ENCODE data around the gene NFIC. TPM values are rescaled to one million over a fixed set of nuclear protein-coding genes. Genes with fewer than 3 reads are reported as not detected.
A peak's percentile ranks its signal among the peaks of the same experiment; 100 is the strongest.

The NFIC gene
- total RNA-seq, 1 donor from 2014 or later: 17.8 TPM

DNA sequence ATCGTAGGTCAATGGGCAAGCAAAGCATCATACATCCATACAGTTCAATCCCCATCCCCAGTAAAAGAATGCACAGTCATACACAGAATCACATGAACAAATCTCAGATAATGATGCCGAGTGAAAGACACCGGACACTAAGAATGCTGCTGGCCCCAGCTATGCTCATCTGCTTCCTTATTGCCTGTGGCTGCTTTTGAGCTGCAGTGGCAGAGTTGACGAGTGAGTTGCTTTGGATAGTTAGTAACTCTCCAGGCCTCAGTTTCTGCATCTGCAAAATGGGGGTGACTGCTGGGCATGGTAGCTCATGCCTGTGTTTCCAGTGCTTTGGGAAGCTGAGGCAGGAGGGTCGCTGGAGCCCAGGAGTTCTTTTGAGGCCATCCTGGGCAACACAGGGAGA lies 12.9 kb upstream of the NFIC start:
- no peak for DNase-seq (ENCODE audit: extremely low spot score, unreplicated experiment)
- Mint-ChIP-seq H3K4me3 (no peak overlapping the region), H3K27me3 (peaks cover 58% of the 10 kb centered on the region), H3K9me3 (no peaks in the 10 kb centered on the region), H3K36me3 (no peaks in the 10 kb centered on the region), H3K27ac (no peak overlapping the region), H3K4me1 (ENCODE audit: unreplicated experiment) (no peaks in the 10 kb centered on the region)
- TF ChIP-seq, protein P1, sequence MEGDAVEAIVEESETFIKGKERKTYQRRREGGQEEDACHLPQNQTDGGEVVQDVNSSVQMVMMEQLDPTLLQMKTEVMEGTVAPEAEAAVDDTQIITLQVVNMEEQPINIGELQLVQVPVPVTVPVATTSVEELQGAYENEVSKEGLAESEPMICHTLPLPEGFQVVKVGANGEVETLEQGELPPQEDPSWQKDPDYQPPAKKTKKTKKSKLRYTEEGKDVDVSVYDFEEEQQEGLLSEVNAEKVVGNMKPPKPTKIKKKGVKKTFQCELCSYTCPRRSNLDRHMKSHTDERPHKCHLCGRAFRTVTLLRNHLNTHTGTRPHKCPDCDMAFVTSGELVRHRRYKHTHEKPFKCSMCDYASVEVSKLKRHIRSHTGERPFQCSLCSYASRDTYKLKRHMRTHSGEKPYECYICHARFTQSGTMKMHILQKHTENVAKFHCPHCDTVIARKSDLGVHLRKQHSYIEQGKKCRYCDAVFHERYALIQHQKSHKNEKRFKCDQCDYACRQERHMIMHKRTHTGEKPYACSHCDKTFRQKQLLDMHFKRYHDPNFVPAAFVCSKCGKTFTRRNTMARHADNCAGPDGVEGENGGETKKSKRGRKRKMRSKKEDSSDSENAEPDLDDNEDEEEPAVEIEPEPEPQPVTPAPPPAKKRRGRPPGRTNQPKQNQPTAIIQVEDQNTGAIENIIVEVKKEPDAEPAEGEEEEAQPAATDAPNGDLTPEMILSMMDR (conservative IDR thresholded peaks at IDR 0.05): no peak

DNA sequence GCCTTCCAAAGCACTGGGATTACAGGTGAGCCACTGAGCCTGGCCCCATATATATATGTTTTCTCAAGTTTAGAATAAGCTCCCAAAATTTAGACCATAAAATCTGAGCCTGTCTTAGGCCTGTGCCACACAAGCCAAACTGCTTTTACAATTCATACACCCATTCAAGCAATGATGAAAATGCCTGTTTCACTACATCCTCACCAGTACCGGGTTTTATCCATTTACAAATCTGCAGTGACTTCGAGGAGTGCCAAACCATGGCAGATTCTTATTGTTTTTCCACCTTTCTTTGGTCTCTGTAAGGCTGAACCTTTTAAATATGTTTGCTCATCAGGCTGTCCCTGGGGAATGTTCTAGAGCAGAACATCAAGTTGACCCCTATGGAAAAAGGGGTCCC lies 9.6 kb upstream of the NFIC start:
- H3K4me3 Mint-ChIP-seq: peak overlapping the region; percentile 68
- H3K27me3 Mint-ChIP-seq: peaks cover 61% of the 10 kb centered on the region
- no peaks in the 10 kb centered on the region for H3K9me3 Mint-ChIP-seq
- DNase-seq (ENCODE audit: extremely low spot score, unreplicated experiment): no peak
- H3K4me1 Mint-ChIP-seq (ENCODE audit: unreplicated experiment): peaks cover 3% of the 10 kb centered on the region
- H3K36me3 Mint-ChIP-seq: no peaks in the 10 kb centered on the region
- H3K27ac Mint-ChIP-seq: no peak overlapping the region
- TF ChIP-seq, protein P1 (conservative IDR thresholded peaks at IDR 0.05): no peak

DNA sequence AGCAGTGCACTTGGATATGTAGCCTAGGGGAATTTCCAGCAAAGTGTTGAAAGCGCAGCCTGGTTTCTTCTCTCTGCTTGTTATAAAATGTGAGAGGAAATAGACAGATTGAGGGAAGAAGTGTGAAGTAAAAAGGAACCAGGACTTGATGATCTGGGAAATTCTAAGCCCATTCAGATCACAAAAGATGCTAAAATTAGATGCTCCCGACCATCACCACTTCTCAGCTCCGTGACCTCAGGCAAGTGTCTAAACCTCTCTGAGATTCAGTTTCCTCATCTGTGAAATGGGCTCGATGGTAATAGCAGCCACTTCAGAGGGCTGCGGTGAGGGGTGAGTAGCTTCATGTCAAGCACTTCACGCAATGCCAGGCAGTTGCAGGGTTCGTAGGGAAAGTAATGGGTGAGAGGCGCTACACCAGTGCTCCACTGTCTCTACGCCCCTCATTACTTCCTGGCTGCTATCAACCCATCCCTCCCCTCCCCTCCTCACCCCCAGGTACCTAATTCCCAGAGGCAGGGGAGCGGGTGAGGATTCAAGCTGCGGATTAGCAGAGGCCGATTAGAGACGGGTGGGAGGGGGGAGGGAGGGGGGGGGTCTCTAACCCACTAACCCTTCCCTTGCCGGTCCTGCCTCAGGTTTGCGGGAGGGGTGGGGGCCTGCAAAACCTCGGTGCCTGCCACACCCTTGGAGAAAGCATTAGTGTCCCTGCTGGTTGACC lies 9.0 kb upstream of the NFIC start:
- no peak for DNase-seq (ENCODE audit: extremely low spot score, unreplicated experiment)
- TF ChIP-seq, protein P1 (conservative IDR thresholded peaks at IDR 0.05): no peak
- Mint-ChIP-seq H3K27me3 (peaks cover 63% of the 10 kb centered on the region), H3K4me3 (peak overlapping the region; percentile 77), H3K9me3 (no peaks in the 10 kb centered on the region), H3K27ac (no peak overlapping the region), H3K4me1 (ENCODE audit: unreplicated experiment) (peaks cover 5% of the 10 kb centered on the region), H3K36me3 (no peaks in the 10 kb centered on the region)

DNA sequence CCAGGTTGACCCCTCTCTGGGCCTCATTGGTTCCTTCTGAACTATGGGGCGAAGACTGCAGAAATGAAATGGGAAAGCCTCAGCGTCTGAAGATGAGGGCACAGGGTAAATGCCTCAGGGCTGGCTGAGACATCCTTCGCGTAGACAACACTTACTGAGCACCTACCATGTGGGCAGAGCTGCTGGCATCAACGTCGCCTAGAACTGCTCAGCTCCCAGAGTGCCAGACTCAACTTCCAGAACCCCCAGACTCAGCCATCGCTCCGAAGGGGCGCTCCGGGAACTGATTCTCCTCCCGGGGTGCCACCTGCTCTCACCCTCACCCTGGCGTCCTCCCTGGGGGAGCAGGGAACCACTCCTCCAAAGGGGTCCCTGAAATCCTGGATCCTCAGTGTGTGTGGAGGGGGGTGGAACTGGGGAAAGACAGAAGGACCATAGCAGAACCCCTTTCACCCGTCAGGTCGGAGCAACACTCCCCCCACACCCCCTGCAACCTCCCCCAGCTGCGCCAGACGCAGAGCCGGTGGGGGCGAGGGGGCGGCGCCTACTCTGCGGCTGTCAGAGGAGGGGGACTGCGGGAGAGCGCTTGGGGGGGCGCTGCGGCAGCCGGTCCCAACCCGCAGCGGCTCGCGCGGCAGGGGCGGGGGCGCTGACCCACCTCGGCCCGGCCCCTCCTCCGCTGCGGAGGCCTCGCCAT lies 8.2 kb upstream of the NFIC start:
- TF ChIP-seq, protein P1 (conservative IDR thresholded peaks at IDR 0.05): no peak
- peaks cover 70% of the 10 kb centered on the region for H3K27me3 Mint-ChIP-seq
- peak overlapping the region; percentile 18 for H3K27ac Mint-ChIP-seq
- DNase-seq (ENCODE audit: extremely low spot score, unreplicated experiment): no peak
- no peaks in the 10 kb centered on the region for H3K36me3 Mint-ChIP-seq
- peaks cover 5% of the 10 kb centered on the region for H3K4me1 Mint-ChIP-seq (ENCODE audit: unreplicated experiment)
- peak overlapping the region; percentile 77 for H3K4me3 Mint-ChIP-seq
- no peaks in the 10 kb centered on the region for H3K9me3 Mint-ChIP-seq

DNA sequence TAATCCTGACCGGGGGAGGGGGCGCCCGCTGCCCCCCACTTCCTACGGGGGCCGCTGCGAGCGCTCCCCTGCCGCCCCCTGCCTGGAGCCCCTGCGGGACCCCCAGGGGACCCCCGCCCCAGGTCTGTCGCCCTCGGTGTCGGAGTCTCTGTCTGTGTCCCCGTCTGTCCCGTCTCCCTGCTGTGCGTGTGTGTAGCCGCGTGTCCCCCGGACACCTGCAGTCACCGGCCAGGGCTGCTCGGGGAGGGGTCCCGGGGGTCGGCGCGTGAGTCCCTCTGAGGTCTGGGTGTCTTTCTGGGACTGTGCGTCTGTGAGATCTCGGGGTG lies 7.7 kb upstream of the NFIC start:
- no peaks in the 10 kb centered on the region for H3K36me3 Mint-ChIP-seq
- peak overlapping the region; percentile 83 for H3K4me3 Mint-ChIP-seq
- DNase-seq (ENCODE audit: extremely low spot score, unreplicated experiment): no peak
- peaks cover 5% of the 10 kb centered on the region for H3K4me1 Mint-ChIP-seq (ENCODE audit: unreplicated experiment)
- H3K27ac Mint-ChIP-seq: no peak overlapping the region
- TF ChIP-seq, protein P1 (conservative IDR thresholded peaks at IDR 0.05): no peak
- no peaks in the 10 kb centered on the region for H3K9me3 Mint-ChIP-seq
- peaks cover 71% of the 10 kb centered on the region for H3K27me3 Mint-ChIP-seq
